ENCODE results near the gene IGSF6. TPM values are rescaled to one million over a fixed set of nuclear protein-coding genes. Genes with fewer than 3 reads are reported as not detected.

IGSF6 gene
- polyA plus RNA-seq, 1 of the 3 experiments (the other 2 are of a cell fraction) = not detected

DNA sequence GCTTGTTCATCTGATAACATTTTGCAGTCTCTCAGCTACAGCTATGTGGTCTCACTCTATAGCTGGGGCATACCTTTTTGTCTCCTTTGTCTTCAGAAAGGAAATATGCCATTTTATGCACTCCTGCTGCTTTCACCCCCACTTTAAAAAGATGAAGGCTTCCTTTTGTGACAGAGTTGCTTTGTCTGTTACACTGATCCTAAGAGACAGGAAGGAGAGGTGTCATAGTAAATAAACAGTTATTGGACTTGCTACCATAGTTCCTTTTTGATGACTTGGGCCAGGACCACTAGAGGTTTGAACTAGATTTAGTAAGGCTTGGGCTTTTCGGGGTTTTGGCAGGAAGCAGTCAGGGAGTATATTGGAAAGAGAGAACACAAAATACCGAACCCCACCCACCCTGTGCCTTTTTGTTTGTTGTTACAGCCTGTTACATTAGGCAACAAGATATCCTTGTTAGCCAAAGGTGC is 54.8 kb downstream of the IGSF6 start:
- H3K79me2 ChIP-seq (ENCODE audit: insufficient read depth) = peaks cover 27% of the 10 kb centered on the region
- H3K4me3 ChIP-seq (ENCODE audit: low read depth in 2 of 2, low read length in 1 of 2) = no peak overlapping the region
- peaks cover 26% of the 10 kb centered on the region for H4K20me1 ChIP-seq (ENCODE audit: insufficient read depth)
- H3K4me2 ChIP-seq = no peak overlapping the region
- no peaks in the 10 kb centered on the region for H3F3A ChIP-seq (replicated peaks; ENCODE audit: insufficient read depth)
- POLR2A ChIA-PET = no interaction called here
- H2AFZ ChIP-seq (ENCODE audit: low read depth) = no peak overlapping the region
- CTCF ChIA-PET = interaction anchor here (0.6 to 3.6 kb wide), 6 partner anchors 11 to 359 kb away, joined by 3 to 19 read pairs (median 4); no protein-coding TSS in a partner anchor
- peaks cover 4 to 10% of the 10 kb centered on the region in 2 experiments; a peak in 3 of 4 replicates for H3K4me1 ChIP-seq (ENCODE audit: control insufficient read depth in 1 of 2, insufficient read depth in 2 of 2, low read depth in 1 of 2, low read length in 1 of 2)
- no peaks in the 10 kb centered on the region for H3K9me2 ChIP-seq
- H3K36me3 ChIP-seq (replicated peaks in 1 of 2; ENCODE audit: control insufficient read depth in 1 of 2, insufficient read depth in 2 of 2, low read length in 1 of 2) = no peaks in the 10 kb centered on the region
- no peaks in the 10 kb centered on the region for H3K27me3 ChIP-seq (ENCODE audit: insufficient read depth)
- H3K27ac ChIP-seq (ENCODE audit: low read depth in 2 of 2, low read length in 1 of 2) = no peak overlapping the region; a peak in 1 of 4 replicates
- no peak overlapping the region for H3K9ac ChIP-seq
- no peak for DNase-seq
- TF ChIP-seq SMC3 (IDR thresholded peaks at IDR 0.05; ENCODE audit: low read depth, low read length) (no peak), FOXM1 (IDR thresholded peaks at IDR 0.05; ENCODE audit: low read depth) (no peak), TEAD4 (IDR thresholded peaks at IDR 0.05; ENCODE audit: borderline replicate concordance, insufficient read depth) (no peak), JUND (IDR thresholded peaks at IDR 0.05) (no peak), EZH2phosphoT487 (IDR thresholded peaks at IDR 0.05; ENCODE audit: borderline replicate concordance, low read depth) (no peak), FOXJ3 (CRISPR knock-in tag; IDR thresholded peaks at IDR 0.05) (no peak), POLR2AphosphoS5 (IDR thresholded peaks at IDR 0.05; ENCODE audit: low read depth, low read length) (no peak), RXRA (IDR thresholded peaks at IDR 0.05; ENCODE audit: borderline replicate concordance, low read depth) (no peak), TCF12 (IDR thresholded peaks at IDR 0.05) (no peak), TAF1 (IDR thresholded peaks at IDR 0.05; ENCODE audit: borderline replicate concordance, low read depth, low read length) (no peak), MXI1 (IDR thresholded peaks at IDR 0.05; ENCODE audit: low read depth, low read length) (no peak)
- TF ChIP-seq, protein P1, sequence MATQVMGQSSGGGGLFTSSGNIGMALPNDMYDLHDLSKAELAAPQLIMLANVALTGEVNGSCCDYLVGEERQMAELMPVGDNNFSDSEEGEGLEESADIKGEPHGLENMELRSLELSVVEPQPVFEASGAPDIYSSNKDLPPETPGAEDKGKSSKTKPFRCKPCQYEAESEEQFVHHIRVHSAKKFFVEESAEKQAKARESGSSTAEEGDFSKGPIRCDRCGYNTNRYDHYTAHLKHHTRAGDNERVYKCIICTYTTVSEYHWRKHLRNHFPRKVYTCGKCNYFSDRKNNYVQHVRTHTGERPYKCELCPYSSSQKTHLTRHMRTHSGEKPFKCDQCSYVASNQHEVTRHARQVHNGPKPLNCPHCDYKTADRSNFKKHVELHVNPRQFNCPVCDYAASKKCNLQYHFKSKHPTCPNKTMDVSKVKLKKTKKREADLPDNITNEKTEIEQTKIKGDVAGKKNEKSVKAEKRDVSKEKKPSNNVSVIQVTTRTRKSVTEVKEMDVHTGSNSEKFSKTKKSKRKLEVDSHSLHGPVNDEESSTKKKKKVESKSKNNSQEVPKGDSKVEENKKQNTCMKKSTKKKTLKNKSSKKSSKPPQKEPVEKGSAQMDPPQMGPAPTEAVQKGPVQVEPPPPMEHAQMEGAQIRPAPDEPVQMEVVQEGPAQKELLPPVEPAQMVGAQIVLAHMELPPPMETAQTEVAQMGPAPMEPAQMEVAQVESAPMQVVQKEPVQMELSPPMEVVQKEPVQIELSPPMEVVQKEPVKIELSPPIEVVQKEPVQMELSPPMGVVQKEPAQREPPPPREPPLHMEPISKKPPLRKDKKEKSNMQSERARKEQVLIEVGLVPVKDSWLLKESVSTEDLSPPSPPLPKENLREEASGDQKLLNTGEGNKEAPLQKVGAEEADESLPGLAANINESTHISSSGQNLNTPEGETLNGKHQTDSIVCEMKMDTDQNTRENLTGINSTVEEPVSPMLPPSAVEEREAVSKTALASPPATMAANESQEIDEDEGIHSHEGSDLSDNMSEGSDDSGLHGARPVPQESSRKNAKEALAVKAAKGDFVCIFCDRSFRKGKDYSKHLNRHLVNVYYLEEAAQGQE (IDR thresholded peaks at IDR 0.05; ENCODE audit: low read depth, low read length) = no peak
- TF ChIP-seq, protein P2, sequence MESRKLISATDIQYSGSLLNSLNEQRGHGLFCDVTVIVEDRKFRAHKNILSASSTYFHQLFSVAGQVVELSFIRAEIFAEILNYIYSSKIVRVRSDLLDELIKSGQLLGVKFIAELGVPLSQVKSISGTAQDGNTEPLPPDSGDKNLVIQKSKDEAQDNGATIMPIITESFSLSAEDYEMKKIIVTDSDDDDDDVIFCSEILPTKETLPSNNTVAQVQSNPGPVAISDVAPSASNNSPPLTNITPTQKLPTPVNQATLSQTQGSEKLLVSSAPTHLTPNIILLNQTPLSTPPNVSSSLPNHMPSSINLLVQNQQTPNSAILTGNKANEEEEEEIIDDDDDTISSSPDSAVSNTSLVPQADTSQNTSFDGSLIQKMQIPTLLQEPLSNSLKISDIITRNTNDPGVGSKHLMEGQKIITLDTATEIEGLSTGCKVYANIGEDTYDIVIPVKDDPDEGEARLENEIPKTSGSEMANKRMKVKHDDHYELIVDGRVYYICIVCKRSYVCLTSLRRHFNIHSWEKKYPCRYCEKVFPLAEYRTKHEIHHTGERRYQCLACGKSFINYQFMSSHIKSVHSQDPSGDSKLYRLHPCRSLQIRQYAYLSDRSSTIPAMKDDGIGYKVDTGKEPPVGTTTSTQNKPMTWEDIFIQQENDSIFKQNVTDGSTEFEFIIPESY (IDR thresholded peaks at IDR 0.05; ENCODE audit: borderline replicate concordance, low read depth) = no peak
- TF ChIP-seq, protein P3, sequence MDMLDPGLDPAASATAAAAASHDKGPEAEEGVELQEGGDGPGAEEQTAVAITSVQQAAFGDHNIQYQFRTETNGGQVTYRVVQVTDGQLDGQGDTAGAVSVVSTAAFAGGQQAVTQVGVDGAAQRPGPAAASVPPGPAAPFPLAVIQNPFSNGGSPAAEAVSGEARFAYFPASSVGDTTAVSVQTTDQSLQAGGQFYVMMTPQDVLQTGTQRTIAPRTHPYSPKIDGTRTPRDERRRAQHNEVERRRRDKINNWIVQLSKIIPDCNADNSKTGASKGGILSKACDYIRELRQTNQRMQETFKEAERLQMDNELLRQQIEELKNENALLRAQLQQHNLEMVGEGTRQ (IDR thresholded peaks at IDR 0.05; ENCODE audit: borderline replicate concordance, low read depth, low read length) = no peak
- TF ChIP-seq, protein P4, sequence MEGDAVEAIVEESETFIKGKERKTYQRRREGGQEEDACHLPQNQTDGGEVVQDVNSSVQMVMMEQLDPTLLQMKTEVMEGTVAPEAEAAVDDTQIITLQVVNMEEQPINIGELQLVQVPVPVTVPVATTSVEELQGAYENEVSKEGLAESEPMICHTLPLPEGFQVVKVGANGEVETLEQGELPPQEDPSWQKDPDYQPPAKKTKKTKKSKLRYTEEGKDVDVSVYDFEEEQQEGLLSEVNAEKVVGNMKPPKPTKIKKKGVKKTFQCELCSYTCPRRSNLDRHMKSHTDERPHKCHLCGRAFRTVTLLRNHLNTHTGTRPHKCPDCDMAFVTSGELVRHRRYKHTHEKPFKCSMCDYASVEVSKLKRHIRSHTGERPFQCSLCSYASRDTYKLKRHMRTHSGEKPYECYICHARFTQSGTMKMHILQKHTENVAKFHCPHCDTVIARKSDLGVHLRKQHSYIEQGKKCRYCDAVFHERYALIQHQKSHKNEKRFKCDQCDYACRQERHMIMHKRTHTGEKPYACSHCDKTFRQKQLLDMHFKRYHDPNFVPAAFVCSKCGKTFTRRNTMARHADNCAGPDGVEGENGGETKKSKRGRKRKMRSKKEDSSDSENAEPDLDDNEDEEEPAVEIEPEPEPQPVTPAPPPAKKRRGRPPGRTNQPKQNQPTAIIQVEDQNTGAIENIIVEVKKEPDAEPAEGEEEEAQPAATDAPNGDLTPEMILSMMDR (IDR thresholded peaks at IDR 0.05) = no peak
- WGBS (ENCODE audit: low lambda C conversion rate) = 96% methylated on average over 2 of the region's 2 CpGs
- H3K9me3 ChIP-seq = no peaks in the 10 kb centered on the region
